Activated CD8-positive, alpha-beta memory T cell treated with anti-CD3 and anti-CD28 coated beads, Interleukin-2, amount 10 ng/mL, durations not matched to agents 7 days and 5 days (primary cell): Measurements from ENCODE around the gene PHF20. TPM values are rescaled to one million over a fixed set of nuclear protein-coding genes. Genes with fewer than 3 reads are reported as not detected.
"Not testable (repeated sequence)": the region's sequence is repeated elsewhere in the genome, so short reads cannot be mapped to it uniquely, and the experiment has no call there.

ENCODE experiments used
- ATAC-seq: fragments of 150-1000 bp; cut with Tn5 transposase; one replicate; pipeline ENCODE4 v1.10.0; 2021; ENCODE audit warnings: moderate library complexity
- CTCF ChIA-PET: fragments of 350-600 bp; sonication (Branson Sonifier 250); formaldehyde crosslinking; loops from one replicate; lab custom pipeline; 2021; ENCODE audit warnings: antibody characterized with exemption; lab: Charles Lee
- DNase-seq: peaks from one replicate; pipeline ENCODE4 v3.0.0-alpha.2; 2020
- H3K27ac Mint-ChIP-seq: one replicate; pipeline ENCODE4 v1.8.0; 2021; ENCODE audit warnings: mild to moderate bottlenecking, mixed read lengths
- H3K27me3 Mint-ChIP-seq: one replicate; pipeline ENCODE4 v1.8.0; 2021; ENCODE audit warnings: mixed read lengths
- H3K36me3 Mint-ChIP-seq: one replicate; pipeline ENCODE4 v1.8.0; 2021; ENCODE audit warnings: mild to moderate bottlenecking, mixed read lengths
- H3K4me1 Mint-ChIP-seq: one replicate; pipeline ENCODE4 v1.8.0; 2021; ENCODE audit warnings: mixed read lengths
- H3K4me3 Mint-ChIP-seq: one replicate; pipeline ENCODE4 v1.8.0; 2021; ENCODE audit warnings: mild to moderate bottlenecking, moderate library complexity, mixed read lengths
- H3K9me3 Mint-ChIP-seq: one replicate; pipeline ENCODE4 v1.8.0; 2022; ENCODE audit warnings: low read depth, mixed read lengths
- total RNA-seq, 2 experiments: library from RNA; stranded (reverse); gene quantifications; one replicate each; pipeline ENCODE4 v1.2.3, GENCODE V29; 2021

PHF20 gene
- total RNA-seq, 2 experiments from 2014 or later: 50.8 to 52.4 TPM

DNA sequence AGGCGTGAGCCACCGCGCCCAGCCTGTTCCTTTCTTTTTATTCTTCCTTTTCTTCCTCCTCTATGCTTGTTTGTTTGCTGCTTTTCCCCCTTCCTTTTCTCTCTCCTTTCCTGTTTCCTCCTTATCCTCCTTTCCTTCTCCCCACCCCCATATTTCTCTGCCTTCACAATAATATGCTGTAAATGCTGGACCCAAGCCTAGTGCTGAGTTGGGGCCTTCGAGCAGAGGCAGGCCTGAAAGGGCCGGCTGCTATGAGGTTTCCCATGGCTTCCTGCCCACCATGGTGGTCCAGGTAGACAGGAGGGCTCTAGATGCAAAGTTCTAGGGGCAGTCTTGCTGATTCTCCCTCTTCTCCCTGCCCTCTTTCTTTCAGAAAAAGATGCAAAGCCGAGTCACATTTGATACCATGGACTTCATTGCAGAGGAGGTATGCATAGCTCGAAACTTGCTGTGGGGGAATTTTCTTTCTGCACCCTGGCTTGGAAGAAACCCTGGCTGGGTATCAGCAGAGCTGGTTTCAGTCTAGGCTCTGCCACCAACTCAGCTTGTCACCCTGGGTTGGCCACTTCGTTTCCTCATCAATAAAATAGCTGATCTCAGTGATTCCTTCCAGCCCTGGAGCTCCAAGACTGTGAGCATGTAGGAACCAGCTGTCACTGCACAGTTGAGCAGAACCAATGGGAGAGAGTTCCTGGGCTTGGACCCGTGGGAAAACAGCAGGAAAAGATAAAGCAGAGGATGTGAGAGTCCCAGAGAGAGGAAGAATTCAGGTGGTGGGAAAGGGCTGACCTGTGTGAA is 204.0 kb downstream of the PHF20 start:
- CTCF ChIA-PET: interaction anchor here (0.7 to 0.8 kb wide), 3 partner anchors 9 to 17 kb away, joined by 3 to 4 read pairs (median 3); no protein-coding TSS in a partner anchor
- DNase-seq: no peak
- ATAC-seq: no peak
- Mint-ChIP-seq H3K27ac (no peak overlapping the region), H3K4me3 (no peak overlapping the region), H3K9me3 (no peaks in the 10 kb centered on the region), H3K36me3 (no peaks in the 10 kb centered on the region), H3K27me3 (peaks cover 2% of the 10 kb centered on the region), H3K4me1 (no peaks in the 10 kb centered on the region)

DNA sequence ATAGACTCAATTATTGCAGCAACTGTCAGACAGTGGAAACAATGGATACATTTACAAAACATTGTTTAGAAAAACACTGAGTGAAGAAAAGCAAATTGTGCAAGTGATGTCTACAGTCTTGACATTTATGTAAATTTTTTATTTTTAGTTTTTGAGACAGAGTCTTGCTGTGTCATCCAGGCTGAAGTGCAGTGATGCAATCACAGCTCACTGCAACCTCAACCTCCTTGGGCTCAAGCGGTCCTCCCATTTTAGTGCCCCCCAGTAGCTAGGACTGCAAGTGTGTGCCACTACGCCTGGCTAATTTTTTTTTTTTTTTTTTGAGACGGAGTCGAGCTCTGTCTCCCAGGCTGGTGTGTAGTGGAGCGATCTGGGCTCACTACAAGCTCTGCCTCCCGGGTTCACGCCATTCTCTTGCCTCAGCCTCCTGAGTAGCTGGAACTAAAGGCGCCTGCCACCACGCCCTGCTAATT is 206.3 kb downstream of the PHF20 start:
- H3K4me3 Mint-ChIP-seq: no peak overlapping the region
- H3K9me3 Mint-ChIP-seq: no peaks in the 10 kb centered on the region
- H3K36me3 Mint-ChIP-seq: no peaks in the 10 kb centered on the region
- DNase-seq (no peak), ATAC-seq (no peak)
- no peaks in the 10 kb centered on the region for H3K4me1 Mint-ChIP-seq
- CTCF ChIA-PET: interaction anchor here (2.0 kb wide), 1 partner anchor 15 kb away, joined by 4 read pairs; no protein-coding TSS in a partner anchor
- no peak overlapping the region for H3K27ac Mint-ChIP-seq
- peaks cover 7% of the 10 kb centered on the region for H3K27me3 Mint-ChIP-seq

DNA sequence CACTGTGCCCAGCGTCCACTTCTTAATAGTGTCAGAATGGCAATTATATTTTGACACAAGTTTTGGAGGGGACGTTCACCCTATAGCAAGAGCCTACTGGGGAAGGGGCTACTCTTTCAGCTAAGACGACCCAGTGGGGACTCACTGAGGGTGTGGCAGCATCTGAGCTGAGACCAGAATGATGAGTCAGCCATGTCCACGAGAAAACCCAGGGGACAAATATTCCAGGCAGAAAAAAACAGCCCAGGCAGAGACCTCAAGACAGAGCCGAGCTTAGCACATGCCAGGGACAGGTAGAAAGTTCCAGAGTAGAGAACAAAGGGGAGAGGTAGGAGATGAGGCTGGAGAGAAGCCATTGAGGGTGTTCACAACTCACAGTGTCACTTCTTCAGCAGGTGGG is 207.7 kb downstream of the PHF20 start:
- no peak overlapping the region for H3K4me3 Mint-ChIP-seq
- H3K4me1 Mint-ChIP-seq: peaks cover 4% of the 10 kb centered on the region
- peaks cover 7% of the 10 kb centered on the region for H3K27me3 Mint-ChIP-seq
- CTCF ChIA-PET: interaction anchor here (1.4 to 6.7 kb wide), 2 partner anchors 14 to 159 kb away, joined by 3 to 62 read pairs; no protein-coding TSS in a partner anchor
- no peaks in the 10 kb centered on the region for H3K36me3 Mint-ChIP-seq
- ATAC-seq (no peak), DNase-seq (no peak)
- H3K27ac Mint-ChIP-seq: no peak overlapping the region
- H3K9me3 Mint-ChIP-seq: no peaks in the 10 kb centered on the region

DNA sequence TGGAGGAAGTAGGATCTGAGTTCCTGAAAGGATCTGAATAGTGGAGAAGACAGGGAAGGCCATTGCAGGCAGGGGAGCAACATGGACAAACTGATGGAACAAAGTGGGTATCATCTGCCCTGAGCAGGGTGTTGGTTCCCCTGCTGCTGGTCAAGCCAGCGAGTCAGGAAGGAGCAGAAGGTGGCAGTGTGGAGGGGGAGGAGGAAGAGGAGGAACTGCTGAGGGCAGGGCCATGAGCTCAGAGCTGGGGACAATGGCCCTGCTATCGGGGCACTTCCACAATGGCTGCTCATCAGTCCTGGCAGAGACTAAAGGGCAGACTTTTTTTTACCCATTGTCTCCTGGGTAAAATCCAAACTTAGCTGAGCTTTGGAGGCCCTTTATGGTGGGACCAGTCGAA is 210.2 kb downstream of the PHF20 start:
- no peak for ATAC-seq
- peaks cover 7% of the 10 kb centered on the region for H3K27me3 Mint-ChIP-seq
- no peak overlapping the region for H3K27ac Mint-ChIP-seq
- CTCF ChIA-PET: interaction anchor here (0.6 to 6.7 kb wide), 2 partner anchors 11 to 56 kb away, joined by 4 to 62 read pairs; no protein-coding TSS in a partner anchor
- no peak for DNase-seq
- H3K4me1 Mint-ChIP-seq: peaks cover 5% of the 10 kb centered on the region
- H3K36me3 Mint-ChIP-seq: no peaks in the 10 kb centered on the region
- no peaks in the 10 kb centered on the region for H3K9me3 Mint-ChIP-seq
- no peak overlapping the region for H3K4me3 Mint-ChIP-seq

DNA sequence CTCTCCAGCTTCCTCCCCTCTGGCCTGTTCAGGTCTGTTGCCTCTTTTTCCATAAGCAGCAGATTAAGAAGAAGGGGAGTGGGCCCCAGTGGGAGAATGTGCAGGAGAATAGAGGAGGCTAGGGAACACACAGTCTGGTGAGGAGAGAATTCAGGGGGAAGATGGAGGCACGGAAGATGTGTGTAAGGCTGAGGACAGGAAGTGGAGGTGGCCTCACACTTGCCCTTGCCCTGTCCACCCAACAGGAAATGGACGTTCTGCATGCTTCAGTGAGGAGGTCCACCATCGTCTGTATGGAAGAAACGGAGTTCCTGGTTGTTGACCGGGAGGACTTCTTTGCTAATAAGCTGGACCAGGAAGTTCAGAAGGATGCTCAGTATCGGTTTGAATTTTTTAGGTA is 212.6 kb downstream of the PHF20 start:
- CTCF ChIA-PET: interaction anchor here (1.0 to 6.7 kb wide), 4 partner anchors 9 to 218 kb away, joined by 3 to 62 read pairs (median 4); partner anchors contain the start of gene SCAND1
- H3K36me3 Mint-ChIP-seq: no peaks in the 10 kb centered on the region
- H3K4me1 Mint-ChIP-seq: peaks cover 5% of the 10 kb centered on the region
- no peak for DNase-seq
- H3K9me3 Mint-ChIP-seq: no peaks in the 10 kb centered on the region
- no peak overlapping the region for H3K27ac Mint-ChIP-seq
- ATAC-seq: no peak
- H3K27me3 Mint-ChIP-seq: peaks cover 14% of the 10 kb centered on the region
- no peak overlapping the region for H3K4me3 Mint-ChIP-seq

DNA sequence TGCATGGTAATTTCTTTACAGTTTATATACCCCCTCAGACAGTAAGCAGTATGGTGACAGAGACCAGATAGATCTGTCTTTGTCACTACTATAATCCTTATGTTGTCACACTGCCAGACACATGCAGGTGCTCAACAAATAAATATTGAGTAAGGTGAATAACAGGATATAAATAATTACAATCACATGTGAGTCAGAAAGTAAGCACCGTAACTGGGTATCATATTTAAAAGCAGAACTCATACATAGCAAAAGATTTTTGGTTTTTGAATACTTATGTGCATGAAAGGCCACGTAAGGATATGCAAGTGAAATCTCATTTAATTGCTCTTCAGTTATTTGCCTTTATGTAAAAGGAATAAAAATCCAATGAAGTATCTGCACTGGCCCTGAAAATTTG is 214.0 kb downstream of the PHF20 start:
- Mint-ChIP-seq H3K27ac (no peak overlapping the region), H3K4me3 (no peak overlapping the region), H3K36me3 (no peaks in the 10 kb centered on the region), H3K9me3 (no peaks in the 10 kb centered on the region), H3K27me3 (peaks cover 18% of the 10 kb centered on the region), H3K4me1 (peaks cover 5% of the 10 kb centered on the region)
- no peak for DNase-seq
- CTCF ChIA-PET: no interaction called here
- ATAC-seq: no peak

DNA sequence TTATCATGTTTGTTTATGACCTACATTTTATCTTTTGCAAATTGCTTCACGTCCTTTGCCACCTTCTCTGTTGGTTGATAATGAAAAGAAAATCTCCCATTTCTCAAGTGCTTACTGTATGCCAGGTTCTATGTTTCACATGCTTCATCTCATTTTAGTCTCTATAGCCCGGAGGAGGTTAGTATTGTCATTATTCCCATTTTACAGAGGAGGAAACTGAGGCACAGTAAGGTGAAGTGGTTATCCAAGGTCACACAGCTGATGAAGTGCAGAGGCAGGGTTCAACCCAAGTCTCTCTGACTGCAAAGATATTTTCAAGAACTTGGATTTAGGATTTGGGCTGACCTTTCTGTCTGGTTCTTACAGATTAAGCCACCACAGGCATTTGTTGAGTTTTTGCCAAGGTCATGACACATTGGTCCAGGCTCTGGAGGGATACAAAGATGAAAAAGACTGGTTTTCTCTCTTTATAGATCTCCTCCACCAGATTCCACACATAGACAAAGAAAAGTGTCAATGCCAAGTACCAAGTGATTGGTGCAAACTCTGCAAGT is 217.2 kb downstream of the PHF20 start:
- Mint-ChIP-seq H3K9me3 (no peaks in the 10 kb centered on the region), H3K36me3 (no peaks in the 10 kb centered on the region), H3K27ac (no peak overlapping the region), H3K4me1 (peaks cover 9% of the 10 kb centered on the region), H3K27me3 (peaks cover 22% of the 10 kb centered on the region), H3K4me3 (no peak overlapping the region)
- no peak for DNase-seq
- ATAC-seq: no peak
- CTCF ChIA-PET: interaction anchor here (1.6 to 6.8 kb wide), 3 partner anchors 10 to 148 kb away, joined by 6 to 243 read pairs (median 6); partner anchors contain the start of gene SCAND1

DNA sequence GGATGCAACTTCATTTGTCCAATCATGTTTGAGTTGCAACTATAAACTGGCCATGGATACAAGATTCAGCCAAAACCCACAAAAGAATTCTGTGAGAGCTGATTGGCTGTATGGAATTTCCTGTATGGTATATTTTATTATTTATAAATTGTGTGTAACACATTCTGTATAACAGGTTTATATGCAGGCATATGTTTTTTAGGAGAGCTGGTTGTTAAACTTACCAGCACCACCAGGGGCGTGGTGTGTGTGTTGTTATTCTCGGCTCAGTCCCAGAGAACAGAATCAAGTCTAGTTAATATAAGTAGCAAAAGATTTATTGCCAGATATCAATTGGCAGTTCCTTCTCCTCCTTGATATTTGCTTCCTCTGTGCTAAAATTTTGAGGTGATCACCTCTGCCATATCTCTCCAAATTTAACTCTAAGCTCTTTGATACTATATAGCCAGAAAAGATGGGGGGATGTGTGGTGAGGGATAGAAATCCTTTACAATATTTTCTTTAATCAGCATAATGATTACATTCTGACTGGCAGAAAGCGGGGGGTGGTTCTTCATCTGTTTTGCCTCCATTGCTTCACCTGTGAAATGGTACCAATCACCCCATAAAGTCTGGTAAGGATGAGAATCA is 219.4 kb downstream of the PHF20 start:
- H3K4me3 Mint-ChIP-seq: no peak overlapping the region
- ATAC-seq (no peak), DNase-seq (no peak)
- H3K36me3 Mint-ChIP-seq: no peaks in the 10 kb centered on the region
- CTCF ChIA-PET: interaction anchor here (0.7 to 8.0 kb wide), 17 partner anchors 9 to 448 kb away, joined by 3 to 243 read pairs (median 4); partner anchors contain the start of gene SCAND1
- H3K4me1 Mint-ChIP-seq: peaks cover 4% of the 10 kb centered on the region
- no peak overlapping the region for H3K27ac Mint-ChIP-seq
- no peaks in the 10 kb centered on the region for H3K9me3 Mint-ChIP-seq
- peaks cover 22% of the 10 kb centered on the region for H3K27me3 Mint-ChIP-seq

DNA sequence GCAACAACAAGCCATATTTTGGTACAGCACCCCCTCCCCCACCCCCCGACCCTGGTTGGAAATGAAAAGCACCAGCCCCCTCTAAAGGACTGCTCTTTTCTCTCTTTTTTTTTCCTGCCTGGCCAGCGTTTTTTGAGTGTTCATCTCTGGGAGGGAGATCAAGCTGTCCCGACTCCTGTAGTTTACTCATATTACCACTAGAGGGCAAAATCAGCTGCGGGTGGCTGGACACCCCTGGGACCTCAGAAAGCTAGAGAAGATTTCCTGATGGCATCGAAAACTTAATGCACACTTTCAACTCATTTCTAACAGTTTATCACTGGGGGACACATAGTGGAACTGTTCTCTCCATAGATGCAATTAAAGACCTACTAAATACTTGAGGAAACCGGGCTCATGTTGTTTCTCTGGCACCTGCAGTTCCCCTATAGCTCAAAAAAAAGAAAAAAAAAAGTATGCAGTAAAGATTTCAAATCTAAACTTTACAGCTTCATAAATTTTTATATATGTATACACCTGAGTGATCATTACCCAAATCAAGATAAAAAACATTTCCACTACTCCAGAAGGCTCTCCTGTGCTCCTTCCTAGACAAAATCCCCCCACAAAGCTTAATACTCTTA is 221.0 kb downstream of the PHF20 start:
- Mint-ChIP-seq H3K27me3 (peaks cover 22% of the 10 kb centered on the region), H3K4me3 (no peak overlapping the region), H3K27ac (no peak overlapping the region), H3K36me3 (no peaks in the 10 kb centered on the region), H3K9me3 (no peaks in the 10 kb centered on the region), H3K4me1 (peaks cover 4% of the 10 kb centered on the region)
- ATAC-seq: peak; percentile 74
- peak; percentile 63 for DNase-seq
- CTCF ChIA-PET: interaction anchor here (0.6 to 8.0 kb wide), 59 partner anchors 11 to 947 kb away, joined by 3 to 243 read pairs (median 4); partner anchors contain the start of genes CNBD2, ERGIC3 and SCAND1

DNA sequence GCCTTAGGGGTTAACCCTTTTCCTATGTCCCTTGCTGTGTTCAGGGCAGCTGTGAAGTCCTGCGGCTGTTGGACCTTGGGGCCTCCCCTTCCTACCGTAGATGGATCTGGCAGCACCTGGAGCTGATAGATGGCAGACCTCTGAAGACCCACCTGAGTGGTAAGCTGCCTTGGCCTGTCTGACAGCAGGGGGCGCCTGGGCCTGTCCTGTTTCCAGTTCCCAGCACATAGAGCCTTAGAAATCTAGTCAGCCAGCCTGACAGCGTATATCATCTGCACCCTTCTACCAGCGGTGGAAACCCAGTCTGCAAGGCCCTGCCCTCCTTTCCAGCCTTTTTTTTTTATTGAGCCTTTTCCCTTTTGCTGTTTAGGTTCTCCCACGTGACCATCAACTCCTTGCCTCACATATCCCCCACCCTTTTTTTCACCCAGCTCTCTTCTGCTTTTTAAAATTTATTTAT is 223.2 kb downstream of the PHF20 start:
- CTCF ChIA-PET: interaction anchor here (0.6 to 8.0 kb wide), 14 partner anchors 8 to 444 kb away, joined by 3 to 243 read pairs (median 5); no protein-coding TSS in a partner anchor
- Mint-ChIP-seq H3K27me3 (peaks cover 10% of the 10 kb centered on the region), H3K4me1 (peaks cover 4% of the 10 kb centered on the region), H3K4me3 (no peak overlapping the region), H3K9me3 (no peaks in the 10 kb centered on the region), H3K36me3 (no peaks in the 10 kb centered on the region), H3K27ac (no peak overlapping the region)
- peak; percentile 92 for ATAC-seq
- DNase-seq: peak; percentile 83

DNA sequence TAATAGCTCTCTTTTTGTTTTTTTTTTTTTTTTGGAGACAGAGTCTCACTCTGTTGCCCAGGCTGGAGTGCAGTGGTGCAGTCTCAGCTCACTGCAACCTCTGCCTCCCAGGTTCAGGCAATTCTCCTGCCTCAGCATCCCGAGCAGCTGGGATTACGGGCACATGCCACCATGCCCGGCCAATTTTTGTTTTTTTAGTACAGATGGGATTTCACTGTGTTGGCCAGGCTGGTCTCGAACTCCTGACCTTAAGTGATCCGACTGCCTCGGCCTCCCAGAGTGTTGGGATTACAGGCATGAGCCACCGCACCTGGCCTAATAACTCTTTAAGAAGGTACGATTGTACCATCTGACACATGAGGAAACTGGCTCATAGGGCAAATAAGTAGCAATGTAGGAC is 224.7 kb downstream of the PHF20 start:
- H3K4me1 Mint-ChIP-seq, ATAC-seq, H3K9me3 Mint-ChIP-seq, DNase-seq, H3K27ac Mint-ChIP-seq, H3K4me3 Mint-ChIP-seq, H3K27me3 Mint-ChIP-seq, H3K36me3 Mint-ChIP-seq: not testable (repeated sequence)
- CTCF ChIA-PET: interaction anchor here (1.3 to 8.0 kb wide), 4 partner anchors 68 to 203 kb away, joined by 3 to 111 read pairs (median 10); no protein-coding TSS in a partner anchor
